HepG2 (cell line): ENCODE measurements around the gene TANGO2.

ENCODE experiments used
- ADNP ChIP-seq: sonication (generic); formaldehyde crosslinking; IDR thresholded peaks from 2 replicates; pipeline ENCODE4 v1.4.0; 2020; ENCODE audit warnings: missing genetic modification reagents
- ATF2 ChIP-seq: sonication (generic); formaldehyde crosslinking; IDR thresholded peaks from 2 replicates; pipeline ENCODE4 v1.4.0; 2020; ENCODE audit warnings: missing genetic modification reagents
- ATF3 ChIP-seq: sonication (generic); formaldehyde crosslinking; IDR thresholded peaks from 2 replicates; pipeline ENCODE4 v1.4.0; 2020; ENCODE audit warnings: missing genetic modification reagents
- CTCF ChIP-seq: sonication (generic); formaldehyde crosslinking; IDR thresholded peaks from 2 replicates; pipeline ENCODE4 v1.5.0; 2020; ENCODE audit warnings: mild to moderate bottlenecking, missing genetic modification reagents, moderate library complexity
- FOSL2 ChIP-seq: sonication (generic); formaldehyde crosslinking; IDR thresholded peaks from 2 replicates; pipeline ENCODE4 v1.4.0; 2020; ENCODE audit warnings: missing genetic modification reagents
- NR2C2 ChIP-seq: sonication (generic); formaldehyde crosslinking; IDR thresholded peaks from 2 replicates; pipeline ENCODE4 v1.4.0; 2020; ENCODE audit warnings: missing genetic modification reagents, mild to moderate bottlenecking, moderate library complexity, borderline replicate concordance
- POLR2A ChIP-seq, 2 experiments: IDR thresholded peaks; 2 replicates each; pipeline ENCODE4 v1.6.1; 2011; ENCODE audit warnings: low read depth in 2 of 2, low read length in 2 of 2, mild to moderate bottlenecking in 1 of 2, moderate library complexity in 1 of 2; ENCODE audit not compliant: insufficient read depth in 1 of 2
- SP2 ChIP-seq: sonication (generic); formaldehyde crosslinking; IDR thresholded peaks from 2 replicates; pipeline ENCODE4 v1.5.1; 2020; ENCODE audit warnings: mild to moderate bottlenecking, missing genetic modification reagents
- TAF1 ChIP-seq: sonication (generic); formaldehyde crosslinking; IDR thresholded peaks from 2 replicates; pipeline ENCODE4 v1.4.0; 2020; ENCODE audit warnings: missing genetic modification reagents
- TF ChIP-seq, protein P1 (sequence below): sonication (generic); formaldehyde crosslinking; IDR thresholded peaks from 2 replicates; pipeline ENCODE4 v1.5.1; 2020; ENCODE audit warnings: missing genetic modification reagents, mild to moderate bottlenecking, borderline replicate concordance
- TF ChIP-seq, protein P2 (sequence below): IDR thresholded peaks from 2 replicates; pipeline ENCODE4 v1.6.1; 2012; ENCODE audit warnings: low read depth, low read length, improper control_type of control experiment
- TF ChIP-seq, protein P3 (sequence below): IDR thresholded peaks from 2 replicates; pipeline ENCODE4 v1.6.1; 2012; ENCODE audit warnings: low read length, improper control_type of control experiment
- TF ChIP-seq, protein P4 (sequence below): sonication (generic); formaldehyde crosslinking; IDR thresholded peaks from 2 replicates; pipeline ENCODE4 v1.8.1; 2023; ENCODE audit warnings: missing genetic modification reagents, inconsistent platforms, borderline replicate concordance
- TF ChIP-seq, protein P5 (sequence below): conservative IDR thresholded peaks from 2 replicates; pipeline ENCODE4 v1.6.1; 2018; ENCODE audit warnings: missing genetic modification reagents

- TF ChIP-seq ATF3 (no peak), CTCF (CRISPR knock-in tag) (no peak), TAF1 (CRISPR knock-in tag) (peak; percentile 35; the same call in 1 of the 2 replicates), FOSL2 (CRISPR knock-in tag) (no peak), ATF2 (no peak), NR2C2 (CRISPR knock-in tag) (no peak), POLR2A (IDR thresholded peaks at IDR 0.05; ENCODE audit: insufficient read depth in 1 of 2, low read depth in 2 of 2, low read length in 2 of 2) (no peak), SP2 (CRISPR knock-in tag) (no peak), ADNP (CRISPR knock-in tag) (no peak)
- TF ChIP-seq, protein P1, sequence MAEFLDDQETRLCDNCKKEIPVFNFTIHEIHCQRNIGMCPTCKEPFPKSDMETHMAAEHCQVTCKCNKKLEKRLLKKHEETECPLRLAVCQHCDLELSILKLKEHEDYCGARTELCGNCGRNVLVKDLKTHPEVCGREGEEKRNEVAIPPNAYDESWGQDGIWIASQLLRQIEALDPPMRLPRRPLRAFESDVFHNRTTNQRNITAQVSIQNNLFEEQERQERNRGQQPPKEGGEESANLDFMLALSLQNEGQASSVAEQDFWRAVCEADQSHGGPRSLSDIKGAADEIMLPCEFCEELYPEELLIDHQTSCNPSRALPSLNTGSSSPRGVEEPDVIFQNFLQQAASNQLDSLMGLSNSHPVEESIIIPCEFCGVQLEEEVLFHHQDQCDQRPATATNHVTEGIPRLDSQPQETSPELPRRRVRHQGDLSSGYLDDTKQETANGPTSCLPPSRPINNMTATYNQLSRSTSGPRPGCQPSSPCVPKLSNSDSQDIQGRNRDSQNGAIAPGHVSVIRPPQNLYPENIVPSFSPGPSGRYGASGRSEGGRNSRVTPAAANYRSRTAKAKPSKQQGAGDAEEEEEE: no peak
- TF ChIP-seq, protein P2, sequence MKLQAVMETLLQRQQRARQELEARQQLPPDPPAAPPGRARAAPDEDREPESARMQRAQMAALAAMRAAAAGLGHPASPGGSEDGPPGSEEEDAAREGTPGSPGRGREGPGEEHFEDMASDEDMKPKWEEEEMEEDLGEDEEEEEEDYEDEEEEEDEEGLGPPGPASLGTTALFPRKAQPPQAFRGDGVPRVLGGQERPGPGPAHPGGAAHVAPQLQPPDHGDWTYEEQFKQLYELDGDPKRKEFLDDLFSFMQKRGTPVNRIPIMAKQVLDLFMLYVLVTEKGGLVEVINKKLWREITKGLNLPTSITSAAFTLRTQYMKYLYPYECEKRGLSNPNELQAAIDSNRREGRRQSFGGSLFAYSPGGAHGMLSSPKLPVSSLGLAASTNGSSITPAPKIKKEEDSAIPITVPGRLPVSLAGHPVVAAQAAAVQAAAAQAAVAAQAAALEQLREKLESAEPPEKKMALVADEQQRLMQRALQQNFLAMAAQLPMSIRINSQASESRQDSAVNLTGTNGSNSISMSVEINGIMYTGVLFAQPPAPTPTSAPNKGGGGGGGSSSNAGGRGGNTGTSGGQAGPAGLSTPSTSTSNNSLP: no peak
- TF ChIP-seq, protein P3, sequence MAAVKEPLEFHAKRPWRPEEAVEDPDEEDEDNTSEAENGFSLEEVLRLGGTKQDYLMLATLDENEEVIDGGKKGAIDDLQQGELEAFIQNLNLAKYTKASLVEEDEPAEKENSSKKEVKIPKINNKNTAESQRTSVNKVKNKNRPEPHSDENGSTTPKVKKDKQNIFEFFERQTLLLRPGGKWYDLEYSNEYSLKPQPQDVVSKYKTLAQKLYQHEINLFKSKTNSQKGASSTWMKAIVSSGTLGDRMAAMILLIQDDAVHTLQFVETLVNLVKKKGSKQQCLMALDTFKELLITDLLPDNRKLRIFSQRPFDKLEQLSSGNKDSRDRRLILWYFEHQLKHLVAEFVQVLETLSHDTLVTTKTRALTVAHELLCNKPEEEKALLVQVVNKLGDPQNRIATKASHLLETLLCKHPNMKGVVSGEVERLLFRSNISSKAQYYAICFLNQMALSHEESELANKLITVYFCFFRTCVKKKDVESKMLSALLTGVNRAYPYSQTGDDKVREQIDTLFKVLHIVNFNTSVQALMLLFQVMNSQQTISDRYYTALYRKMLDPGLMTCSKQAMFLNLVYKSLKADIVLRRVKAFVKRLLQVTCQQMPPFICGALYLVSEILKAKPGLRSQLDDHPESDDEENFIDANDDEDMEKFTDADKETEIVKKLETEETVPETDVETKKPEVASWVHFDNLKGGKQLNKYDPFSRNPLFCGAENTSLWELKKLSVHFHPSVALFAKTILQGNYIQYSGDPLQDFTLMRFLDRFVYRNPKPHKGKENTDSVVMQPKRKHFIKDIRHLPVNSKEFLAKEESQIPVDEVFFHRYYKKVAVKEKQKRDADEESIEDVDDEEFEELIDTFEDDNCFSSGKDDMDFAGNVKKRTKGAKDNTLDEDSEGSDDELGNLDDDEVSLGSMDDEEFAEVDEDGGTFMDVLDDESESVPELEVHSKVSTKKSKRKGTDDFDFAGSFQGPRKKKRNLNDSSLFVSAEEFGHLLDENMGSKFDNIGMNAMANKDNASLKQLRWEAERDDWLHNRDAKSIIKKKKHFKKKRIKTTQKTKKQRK: no peak
- TF ChIP-seq, protein P4, sequence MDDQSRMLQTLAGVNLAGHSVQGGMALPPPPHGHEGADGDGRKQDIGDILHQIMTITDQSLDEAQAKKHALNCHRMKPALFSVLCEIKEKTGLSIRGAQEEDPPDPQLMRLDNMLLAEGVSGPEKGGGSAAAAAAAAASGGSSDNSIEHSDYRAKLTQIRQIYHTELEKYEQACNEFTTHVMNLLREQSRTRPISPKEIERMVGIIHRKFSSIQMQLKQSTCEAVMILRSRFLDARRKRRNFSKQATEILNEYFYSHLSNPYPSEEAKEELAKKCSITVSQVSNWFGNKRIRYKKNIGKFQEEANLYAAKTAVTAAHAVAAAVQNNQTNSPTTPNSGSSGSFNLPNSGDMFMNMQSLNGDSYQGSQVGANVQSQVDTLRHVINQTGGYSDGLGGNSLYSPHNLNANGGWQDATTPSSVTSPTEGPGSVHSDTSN (CRISPR knock-in tag): no peak
- TF ChIP-seq, protein P5, sequence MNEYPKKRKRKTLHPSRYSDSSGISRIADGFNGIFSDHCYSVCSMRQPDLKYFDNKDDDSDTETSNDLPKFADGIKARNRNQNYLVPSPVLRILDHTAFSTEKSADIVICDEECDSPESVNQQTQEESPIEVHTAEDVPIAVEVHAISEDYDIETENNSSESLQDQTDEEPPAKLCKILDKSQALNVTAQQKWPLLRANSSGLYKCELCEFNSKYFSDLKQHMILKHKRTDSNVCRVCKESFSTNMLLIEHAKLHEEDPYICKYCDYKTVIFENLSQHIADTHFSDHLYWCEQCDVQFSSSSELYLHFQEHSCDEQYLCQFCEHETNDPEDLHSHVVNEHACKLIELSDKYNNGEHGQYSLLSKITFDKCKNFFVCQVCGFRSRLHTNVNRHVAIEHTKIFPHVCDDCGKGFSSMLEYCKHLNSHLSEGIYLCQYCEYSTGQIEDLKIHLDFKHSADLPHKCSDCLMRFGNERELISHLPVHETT (CRISPR knock-in tag): no peak
Measured at GRCh38 chr22:20015971-20016733, 4.8 kb upstream of the TANGO2 start.
